ENCODE results near the gene NKAIN2. TPM values are rescaled to one million over a fixed set of nuclear protein-coding genes. Genes with fewer than 3 reads are reported as not detected.

NKAIN2 gene
- total RNA-seq, 3 donors from 2014 or later (not counting 1 experiment from before 2014, with no cell fraction given) = 0.45 TPM; not detected in 2

DNA sequence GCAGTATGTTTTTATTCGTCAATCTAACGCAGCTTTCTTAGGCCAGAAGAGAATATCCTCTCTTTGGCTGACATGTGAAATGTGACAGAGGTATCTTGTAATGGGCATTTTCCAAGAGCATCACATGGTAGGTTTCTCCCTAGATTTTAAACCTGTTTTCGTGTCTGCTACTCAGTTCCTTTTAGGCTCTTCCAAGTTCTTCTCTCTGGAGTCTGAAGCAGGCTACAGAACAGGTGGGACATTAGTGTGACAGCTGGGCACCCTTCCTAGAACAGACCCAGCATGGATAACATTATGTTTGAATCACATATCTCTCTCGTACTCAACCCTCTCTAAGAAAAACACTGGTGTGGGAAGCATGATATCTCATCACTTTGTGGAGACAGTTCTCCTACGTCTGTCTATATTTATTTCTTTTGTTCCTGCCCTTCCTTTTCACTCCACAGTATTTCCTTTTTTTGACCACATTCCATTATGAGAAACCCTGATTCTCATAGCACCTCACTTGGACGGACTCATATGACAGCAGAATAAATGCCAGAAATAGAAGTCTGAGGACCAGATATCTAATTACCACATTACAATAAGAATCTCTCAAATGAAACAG is 263.4 kb downstream of the NKAIN2 start:
- Mint-ChIP-seq H3K27me3 (ENCODE audit: low read depth in 2 of 2) (no peaks in the 10 kb centered on the region), H3K36me3 (peaks cover 8% of the 10 kb centered on the region), H3K4me1 (no peaks in the 10 kb centered on the region), H3K27ac (no peak overlapping the region), H3K4me3 (no peak overlapping the region), H3K9me3 (peaks cover 6 to 15% of the 10 kb centered on the region in 2 donors)
- H3K9me3 ChIP-seq (ENCODE audit: control insufficient read depth, insufficient read depth, low read length) = no peaks in the 10 kb centered on the region
- DNase-seq (no peak), ATAC-seq (no peak)
- TF ChIP-seq, protein P1, sequence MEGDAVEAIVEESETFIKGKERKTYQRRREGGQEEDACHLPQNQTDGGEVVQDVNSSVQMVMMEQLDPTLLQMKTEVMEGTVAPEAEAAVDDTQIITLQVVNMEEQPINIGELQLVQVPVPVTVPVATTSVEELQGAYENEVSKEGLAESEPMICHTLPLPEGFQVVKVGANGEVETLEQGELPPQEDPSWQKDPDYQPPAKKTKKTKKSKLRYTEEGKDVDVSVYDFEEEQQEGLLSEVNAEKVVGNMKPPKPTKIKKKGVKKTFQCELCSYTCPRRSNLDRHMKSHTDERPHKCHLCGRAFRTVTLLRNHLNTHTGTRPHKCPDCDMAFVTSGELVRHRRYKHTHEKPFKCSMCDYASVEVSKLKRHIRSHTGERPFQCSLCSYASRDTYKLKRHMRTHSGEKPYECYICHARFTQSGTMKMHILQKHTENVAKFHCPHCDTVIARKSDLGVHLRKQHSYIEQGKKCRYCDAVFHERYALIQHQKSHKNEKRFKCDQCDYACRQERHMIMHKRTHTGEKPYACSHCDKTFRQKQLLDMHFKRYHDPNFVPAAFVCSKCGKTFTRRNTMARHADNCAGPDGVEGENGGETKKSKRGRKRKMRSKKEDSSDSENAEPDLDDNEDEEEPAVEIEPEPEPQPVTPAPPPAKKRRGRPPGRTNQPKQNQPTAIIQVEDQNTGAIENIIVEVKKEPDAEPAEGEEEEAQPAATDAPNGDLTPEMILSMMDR (IDR thresholded peaks at IDR 0.05) = no peak
- H3K4me1 ChIP-seq (ENCODE audit: control insufficient read depth, insufficient read depth, low read length) = no peaks in the 10 kb centered on the region
- 62% methylated on average over 6 of the region's 6 CpGs for WGBS (ENCODE audit: insufficient coverage)
- no peaks in the 10 kb centered on the region for H3K27me3 ChIP-seq (ENCODE audit: control insufficient read depth, insufficient read depth, low read length)
- H3K36me3 ChIP-seq (ENCODE audit: control insufficient read depth, insufficient read depth, low read length) = no peaks in the 10 kb centered on the region
- intact Hi-C loops (cut with micrococcal nuclease) = no loop called here
- no peak overlapping the region for H3K27ac ChIP-seq (ENCODE audit: low read length)
- no peak overlapping the region for H3K4me3 ChIP-seq (ENCODE audit: low read length)

DNA sequence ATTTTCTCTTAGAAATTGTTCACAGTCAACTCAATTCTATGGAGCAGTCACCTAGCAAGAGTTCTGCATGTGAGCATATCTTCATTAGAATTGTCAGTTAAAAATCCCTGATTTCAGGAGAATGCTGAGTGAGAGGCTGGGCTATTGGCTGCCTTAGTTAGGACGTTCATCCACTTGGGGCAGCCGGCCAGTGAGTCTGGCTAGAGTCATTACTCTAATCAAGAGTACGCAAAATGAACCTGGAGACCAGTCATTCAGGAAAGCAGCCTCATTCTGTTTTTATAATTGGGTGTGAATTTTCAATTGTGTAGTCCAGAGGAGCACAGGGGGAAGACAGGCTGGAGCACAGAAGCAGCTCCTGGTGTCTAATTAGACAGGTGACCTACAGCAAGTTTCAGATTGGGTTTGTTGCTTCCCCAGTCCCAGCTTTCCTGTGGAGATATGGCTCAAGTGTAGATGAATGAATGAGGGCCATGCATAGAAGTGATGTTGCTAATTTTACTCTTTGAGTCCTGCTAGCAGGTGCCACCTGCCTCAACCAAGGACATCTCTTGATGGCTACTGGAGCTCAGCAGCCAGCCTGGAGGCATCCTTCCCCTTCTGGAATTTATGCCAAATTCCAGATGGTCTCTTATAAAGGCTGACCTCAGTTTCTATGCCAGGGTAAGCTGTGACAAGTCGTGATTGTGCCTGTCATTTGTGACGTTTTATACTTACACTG is 265.7 kb downstream of the NKAIN2 start:
- Histone ChIP-seq H3K4me1 (ENCODE audit: control insufficient read depth, insufficient read depth, low read length) (no peaks in the 10 kb centered on the region), H3K4me3 (ENCODE audit: low read length) (no peak overlapping the region), H3K27ac (ENCODE audit: low read length) (no peak overlapping the region), H3K27me3 (ENCODE audit: control insufficient read depth, insufficient read depth, low read length) (no peaks in the 10 kb centered on the region), H3K9me3 (ENCODE audit: control insufficient read depth, insufficient read depth, low read length) (no peaks in the 10 kb centered on the region), H3K36me3 (ENCODE audit: control insufficient read depth, insufficient read depth, low read length) (no peaks in the 10 kb centered on the region)
- DNase-seq (no peak), ATAC-seq (no peak)
- no peak overlapping the region for H3K4me3 Mint-ChIP-seq
- H3K4me1 Mint-ChIP-seq = no peaks in the 10 kb centered on the region
- no peak overlapping the region for H3K27ac Mint-ChIP-seq
- TF ChIP-seq, protein P1 (IDR thresholded peaks at IDR 0.05) = no peak
- intact Hi-C loops (cut with micrococcal nuclease) = no loop called here
- H3K9me3 Mint-ChIP-seq = peaks cover 12 to 20% of the 10 kb centered on the region in 2 donors
- H3K27me3 Mint-ChIP-seq (ENCODE audit: low read depth in 2 of 2) = no peaks in the 10 kb centered on the region
- 87% methylated on average over 5 of the region's 5 CpGs for WGBS (ENCODE audit: insufficient coverage)
- peaks cover 8% of the 10 kb centered on the region for H3K36me3 Mint-ChIP-seq

DNA sequence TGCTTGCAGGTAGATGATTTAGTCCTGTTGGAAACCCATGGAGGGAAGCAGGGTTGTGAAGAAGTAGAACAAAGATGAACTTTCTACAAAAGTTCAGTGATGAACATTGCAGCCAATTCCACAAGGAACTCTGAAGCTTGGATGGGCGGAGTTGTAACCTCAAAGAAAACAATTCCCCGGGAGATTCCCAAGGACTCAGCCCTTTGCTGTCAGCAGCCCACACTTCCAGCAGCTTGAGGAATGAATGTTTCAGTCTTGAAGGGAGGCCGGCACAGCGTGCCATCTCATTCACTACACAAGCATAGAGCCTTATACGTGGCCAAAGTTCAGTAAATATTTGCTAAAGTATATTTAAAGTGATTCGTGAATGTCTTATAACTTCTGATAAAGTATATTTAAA is 269.4 kb downstream of the NKAIN2 start:
- Mint-ChIP-seq H3K4me1 (no peaks in the 10 kb centered on the region), H3K9me3 (peaks cover 11 to 21% of the 10 kb centered on the region in 2 donors), H3K4me3 (no peak overlapping the region), H3K27me3 (ENCODE audit: low read depth in 2 of 2) (no peaks in the 10 kb centered on the region), H3K36me3 (peaks cover 8% of the 10 kb centered on the region), H3K27ac (no peak overlapping the region)
- Histone ChIP-seq H3K27me3 (ENCODE audit: control insufficient read depth, insufficient read depth, low read length) (no peaks in the 10 kb centered on the region), H3K36me3 (ENCODE audit: control insufficient read depth, insufficient read depth, low read length) (no peaks in the 10 kb centered on the region), H3K9me3 (ENCODE audit: control insufficient read depth, insufficient read depth, low read length) (no peaks in the 10 kb centered on the region), H3K4me1 (ENCODE audit: control insufficient read depth, insufficient read depth, low read length) (no peaks in the 10 kb centered on the region), H3K4me3 (ENCODE audit: low read length) (no peak overlapping the region), H3K27ac (ENCODE audit: low read length) (no peak overlapping the region)
- TF ChIP-seq, protein P1 (IDR thresholded peaks at IDR 0.05) = no peak
- intact Hi-C loops (cut with micrococcal nuclease) = no loop called here
- no peak for ATAC-seq
- WGBS (ENCODE audit: insufficient coverage) = 92% methylated on average over 3 of the region's 6 CpGs
- no peak for DNase-seq
